KMS-11 (cell line): ENCODE results near the gene UBASH3A.

Experiments used
- H2AFZ ChIP-seq: fragments of 200-600 bp; sonication (generic); 2 replicates; pipeline ENCODE4 v1.6.1; 2016; ENCODE audit warnings: antibody characterized with exemption, mixed run types, low read depth
- H3K27ac ChIP-seq: fragments of 200-600 bp; sonication (generic); 2 replicates; pipeline ENCODE4 v1.6.1; 2016; ENCODE audit warnings: mild to moderate bottlenecking, mixed run types
- H3K27me3 ChIP-seq: fragments of 200-600 bp; sonication (generic); 2 replicates; pipeline ENCODE4 v1.6.1; 2017; ENCODE audit warnings: mild to moderate bottlenecking, low read depth, mixed run types, moderate library complexity; ENCODE audit not compliant: insufficient read depth
- H3K36me3 ChIP-seq: fragments of 200-600 bp; sonication (generic); 2 replicates; pipeline ENCODE4 v1.6.1; 2017; ENCODE audit warnings: mild to moderate bottlenecking, mixed run types; ENCODE audit not compliant: insufficient read depth
- H3K4me1 ChIP-seq: fragments of 200-600 bp; sonication (generic); 2 replicates; pipeline ENCODE4 v1.6.1; 2016; ENCODE audit warnings: mild to moderate bottlenecking, low read depth, mixed run types; ENCODE audit not compliant: poor library complexity, severe bottlenecking
- H3K4me2 ChIP-seq: fragments of 200-600 bp; sonication (generic); 2 replicates; pipeline ENCODE4 v1.7.0; 2016; ENCODE audit warnings: mild to moderate bottlenecking, mixed run types
- H3K4me3 ChIP-seq: fragments of 200-600 bp; sonication (generic); IDR thresholded peaks from 2 replicates; pipeline ENCODE4 v1.6.1; 2017; ENCODE audit warnings: low read depth, low read length, mixed read lengths; ENCODE audit not compliant: insufficient read depth
- H3K79me2 ChIP-seq: fragments of 200-600 bp; sonication (generic); 2 replicates; pipeline ENCODE4 v1.6.1; 2016; ENCODE audit warnings: low read depth, mixed run types; ENCODE audit not compliant: insufficient read depth
- H3K9ac ChIP-seq: fragments of 200-600 bp; sonication (generic); 2 replicates; pipeline ENCODE4 v1.6.1; 2016; ENCODE audit warnings: mild to moderate bottlenecking, mixed run types
- H4K20me1 ChIP-seq: fragments of 200-600 bp; sonication (generic); 2 replicates; pipeline ENCODE4 v1.6.1; 2016; ENCODE audit warnings: mild to moderate bottlenecking, mixed run types; ENCODE audit not compliant: insufficient read depth
- TF ChIP-seq, protein P1 (sequence below): fragments of 200-600 bp; sonication (generic); conservative IDR thresholded peaks from 2 replicates; pipeline ENCODE4 v1.6.1; 2017; ENCODE audit warnings: low read depth, mild to moderate bottlenecking, antibody characterized with exemption, low read length, moderate library complexity, mixed read lengths

UBASH3A gene

GRCh38 chr21:42432695-42433094, 29.0 kb downstream of the UBASH3A start:
- Histone ChIP-seq H3K4me3 (no peak overlapping the region), H3K27me3 (peaks cover 45% of the 10 kb centered on the region; the same call in 1 of the 2 replicates), H3K79me2 (no peaks in the 10 kb centered on the region), H3K36me3 (no peaks in the 10 kb centered on the region), H3K4me2 (no peak overlapping the region), H3K9ac (no peak overlapping the region), H3K4me1 (no peaks in the 10 kb centered on the region), H3K27ac (no peak overlapping the region), H4K20me1 (no peaks in the 10 kb centered on the region), H2AFZ (no peak overlapping the region)
- TF ChIP-seq, protein P1, sequence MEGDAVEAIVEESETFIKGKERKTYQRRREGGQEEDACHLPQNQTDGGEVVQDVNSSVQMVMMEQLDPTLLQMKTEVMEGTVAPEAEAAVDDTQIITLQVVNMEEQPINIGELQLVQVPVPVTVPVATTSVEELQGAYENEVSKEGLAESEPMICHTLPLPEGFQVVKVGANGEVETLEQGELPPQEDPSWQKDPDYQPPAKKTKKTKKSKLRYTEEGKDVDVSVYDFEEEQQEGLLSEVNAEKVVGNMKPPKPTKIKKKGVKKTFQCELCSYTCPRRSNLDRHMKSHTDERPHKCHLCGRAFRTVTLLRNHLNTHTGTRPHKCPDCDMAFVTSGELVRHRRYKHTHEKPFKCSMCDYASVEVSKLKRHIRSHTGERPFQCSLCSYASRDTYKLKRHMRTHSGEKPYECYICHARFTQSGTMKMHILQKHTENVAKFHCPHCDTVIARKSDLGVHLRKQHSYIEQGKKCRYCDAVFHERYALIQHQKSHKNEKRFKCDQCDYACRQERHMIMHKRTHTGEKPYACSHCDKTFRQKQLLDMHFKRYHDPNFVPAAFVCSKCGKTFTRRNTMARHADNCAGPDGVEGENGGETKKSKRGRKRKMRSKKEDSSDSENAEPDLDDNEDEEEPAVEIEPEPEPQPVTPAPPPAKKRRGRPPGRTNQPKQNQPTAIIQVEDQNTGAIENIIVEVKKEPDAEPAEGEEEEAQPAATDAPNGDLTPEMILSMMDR, result no peak

GRCh38 chr21:42433946-42434551, 30.3 kb downstream of the UBASH3A start:
- Histone ChIP-seq H2AFZ (no peak overlapping the region), H3K4me2 (no peak overlapping the region), H3K27ac (no peak overlapping the region), H3K79me2 (no peaks in the 10 kb centered on the region), H3K4me1 (no peaks in the 10 kb centered on the region), H3K4me3 (no peak overlapping the region), H4K20me1 (no peaks in the 10 kb centered on the region), H3K27me3 (peaks cover 39% of the 10 kb centered on the region; the same call in 1 of the 2 replicates), H3K9ac (no peak overlapping the region), H3K36me3 (no peaks in the 10 kb centered on the region)
- TF ChIP-seq, protein P1, result no peak

- no peaks in the 10 kb centered on the region for H4K20me1 ChIP-seq
- H3K9ac ChIP-seq, result no peak overlapping the region
- no peak overlapping the region for H3K4me3 ChIP-seq
- TF ChIP-seq, protein P1, result no peak
- H3K79me2 ChIP-seq, result no peaks in the 10 kb centered on the region
- H2AFZ ChIP-seq, result no peak overlapping the region
- no peak overlapping the region for H3K4me2 ChIP-seq
- H3K27ac ChIP-seq, result no peak overlapping the region
- H3K27me3 ChIP-seq, result peaks cover 34% of the 10 kb centered on the region; the same call in 1 of the 2 replicates
- no peaks in the 10 kb centered on the region for H3K36me3 ChIP-seq
- H3K4me1 ChIP-seq, result no peaks in the 10 kb centered on the region
Observed at GRCh38 chr21:42434884-42435283, 31.2 kb downstream of the UBASH3A start.

GRCh38 chr21:42435401-42435800, 31.7 kb downstream of the UBASH3A start:
- Histone ChIP-seq H3K4me1 (no peaks in the 10 kb centered on the region), H3K27me3 (peaks cover 34% of the 10 kb centered on the region; the same call in 1 of the 2 replicates), H3K4me2 (no peak overlapping the region), H3K9ac (no peak overlapping the region), H3K79me2 (no peaks in the 10 kb centered on the region), H4K20me1 (no peaks in the 10 kb centered on the region), H3K27ac (no peak overlapping the region), H3K36me3 (no peaks in the 10 kb centered on the region), H3K4me3 (no peak overlapping the region), H2AFZ (no peak overlapping the region)
- TF ChIP-seq, protein P1, result no peak
